DND-41 (cell line): ENCODE data around the gene TIPRL.

Experiments
- EZH2 ChIP-seq: IDR thresholded peaks from 3 replicates; pipeline ENCODE4 v1.6.1; 2012; ENCODE audit warnings: borderline replicate concordance, low read depth, mild to moderate bottlenecking, moderate library complexity, low read length, inconsistent platforms; ENCODE audit not compliant: severe bottlenecking
- TF ChIP-seq, protein P1 (sequence below): IDR thresholded peaks from 2 replicates; pipeline ENCODE4 v1.5.1; 2012; ENCODE audit warnings: borderline replicate concordance, low read length, moderate library complexity, mild to moderate bottlenecking; ENCODE audit not compliant: poor library complexity, severe bottlenecking; ENCODE audit errors: extremely low read depth

DNA sequence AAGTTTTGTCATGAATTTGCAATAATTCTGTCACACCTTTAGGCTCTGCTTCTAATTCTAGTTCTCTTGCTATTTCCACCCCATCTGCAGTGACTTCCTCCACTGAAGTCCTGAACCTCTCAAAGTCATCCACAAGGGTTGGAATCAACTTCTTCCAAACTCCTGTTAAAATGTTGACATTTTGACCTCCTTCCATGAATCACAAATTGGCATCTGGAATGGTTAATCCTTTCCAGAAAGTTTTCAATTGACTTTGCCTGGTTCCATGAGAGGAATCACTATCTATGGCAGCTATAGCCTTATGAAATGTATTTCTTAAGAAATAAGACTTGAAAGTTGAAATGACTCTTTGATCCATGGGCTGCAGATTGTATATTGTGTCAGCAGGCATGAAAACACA lies 27.3 kb downstream of the TIPRL start:
- TF ChIP-seq, protein P1, sequence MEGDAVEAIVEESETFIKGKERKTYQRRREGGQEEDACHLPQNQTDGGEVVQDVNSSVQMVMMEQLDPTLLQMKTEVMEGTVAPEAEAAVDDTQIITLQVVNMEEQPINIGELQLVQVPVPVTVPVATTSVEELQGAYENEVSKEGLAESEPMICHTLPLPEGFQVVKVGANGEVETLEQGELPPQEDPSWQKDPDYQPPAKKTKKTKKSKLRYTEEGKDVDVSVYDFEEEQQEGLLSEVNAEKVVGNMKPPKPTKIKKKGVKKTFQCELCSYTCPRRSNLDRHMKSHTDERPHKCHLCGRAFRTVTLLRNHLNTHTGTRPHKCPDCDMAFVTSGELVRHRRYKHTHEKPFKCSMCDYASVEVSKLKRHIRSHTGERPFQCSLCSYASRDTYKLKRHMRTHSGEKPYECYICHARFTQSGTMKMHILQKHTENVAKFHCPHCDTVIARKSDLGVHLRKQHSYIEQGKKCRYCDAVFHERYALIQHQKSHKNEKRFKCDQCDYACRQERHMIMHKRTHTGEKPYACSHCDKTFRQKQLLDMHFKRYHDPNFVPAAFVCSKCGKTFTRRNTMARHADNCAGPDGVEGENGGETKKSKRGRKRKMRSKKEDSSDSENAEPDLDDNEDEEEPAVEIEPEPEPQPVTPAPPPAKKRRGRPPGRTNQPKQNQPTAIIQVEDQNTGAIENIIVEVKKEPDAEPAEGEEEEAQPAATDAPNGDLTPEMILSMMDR: no peak
- no peak for TF ChIP-seq EZH2
